Muscle of back (tissue), 11 donors: ENCODE measurements around the gene CELF2. TPM values are rescaled to one million over a fixed set of nuclear protein-coding genes. Genes with fewer than 3 reads are reported as not detected.

Source experiments
- DNase-seq, 3 donors: peaks; one replicate each; pipeline versions ENCODE4 v3.0.0 to v3.0.0-alpha.2; 2013
- polyA plus RNA-seq, 10 donors: library from polyadenylated mRNA; unstranded; fragments of 120-200 nt; gene quantifications; one replicate each; pipeline ENCODE4 v1.2.1, GENCODE V29; 2013; ENCODE audit not compliant: insufficient read length in 10 of 10

The CELF2 gene
- polyA plus RNA-seq, 10 donors = 56.5 to 83.2 (median 67.5) TPM

DNA sequence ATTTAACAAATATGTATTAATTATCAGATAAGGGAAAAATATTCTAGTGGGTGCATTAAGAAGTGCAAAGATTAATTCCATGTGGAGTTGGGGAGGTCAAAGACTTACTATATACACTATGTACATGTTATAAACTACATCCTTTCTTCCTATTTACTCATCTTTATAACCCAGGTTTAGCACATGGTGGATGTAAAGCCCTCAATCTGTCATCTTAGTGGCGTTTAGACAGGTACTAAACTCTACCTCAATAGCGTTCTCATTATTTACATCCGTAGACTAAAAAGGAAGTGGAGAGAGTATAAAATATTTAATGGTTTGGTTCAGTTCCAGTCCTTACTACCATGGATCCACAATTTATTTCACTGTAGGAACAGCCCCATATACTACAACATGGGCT, 14.8 kb upstream of the CELF2 start:
- DNase-seq = no peak

DNA sequence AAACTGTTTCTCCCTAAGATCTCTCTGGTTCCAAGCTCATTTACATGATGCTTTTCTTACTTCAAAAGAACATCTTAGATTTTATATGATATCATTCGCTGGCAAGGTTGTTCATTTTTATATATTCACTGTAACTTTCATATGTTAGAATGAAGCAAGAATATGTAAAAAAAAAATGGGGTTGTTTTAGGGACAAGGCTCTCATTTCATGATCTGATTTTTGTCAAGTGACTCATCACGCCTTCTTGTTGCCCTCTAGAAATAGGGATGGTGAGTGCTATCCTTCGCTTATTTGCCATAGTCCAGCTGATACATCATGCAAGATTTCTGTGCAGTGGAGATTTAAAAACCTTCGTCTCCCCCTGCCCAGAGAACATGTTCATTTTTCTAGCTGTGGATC, 14.0 kb upstream of the CELF2 start:
- peak in 1 of 3 donors; percentile 51 for DNase-seq

DNA sequence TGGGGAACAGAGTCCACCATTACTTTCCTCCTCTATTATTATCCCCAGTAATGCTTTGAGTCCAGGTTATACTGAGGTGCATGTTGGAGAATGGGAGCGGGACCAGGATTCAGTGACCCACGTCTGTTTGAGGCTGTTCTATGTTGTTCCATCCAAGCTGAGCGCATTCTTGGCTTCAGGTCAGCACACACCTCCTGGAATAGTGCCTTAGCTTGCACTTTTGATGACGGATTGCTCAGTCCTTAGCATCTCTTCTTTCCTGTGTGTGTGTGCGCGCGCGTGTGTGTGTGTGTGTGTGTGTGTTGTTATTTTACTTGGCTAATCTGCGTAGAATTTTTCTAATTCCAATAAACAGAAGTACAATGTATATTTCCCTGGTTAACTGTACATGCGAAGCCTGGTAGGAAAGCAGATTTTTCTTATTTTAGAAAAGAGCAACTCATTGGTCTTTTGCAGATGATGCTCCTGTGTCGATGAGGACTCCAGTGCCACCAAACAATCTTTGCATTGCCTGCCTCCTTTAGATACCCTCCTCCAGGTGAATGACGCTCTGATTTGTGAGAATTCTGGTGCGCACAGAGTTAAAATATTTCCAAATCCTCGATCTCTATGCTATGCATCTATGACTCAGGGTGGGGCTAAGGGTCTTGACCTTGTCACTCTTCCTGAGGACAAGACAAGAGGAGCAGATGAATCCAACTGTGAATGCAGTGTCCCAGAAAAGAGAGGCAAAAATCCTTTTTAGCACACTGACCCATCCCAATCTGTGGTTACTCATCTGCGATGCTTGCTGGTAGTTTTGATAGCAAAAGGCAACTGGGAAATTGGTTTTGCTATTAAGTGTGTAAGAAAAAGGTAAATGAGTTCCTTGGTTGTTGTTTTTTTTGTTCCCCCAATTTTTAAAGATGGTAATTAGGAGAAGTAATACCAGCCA, 13.3 kb upstream of the CELF2 start:
- peak in 2 of 3 donors; percentile 51 to 72 for DNase-seq

DNA sequence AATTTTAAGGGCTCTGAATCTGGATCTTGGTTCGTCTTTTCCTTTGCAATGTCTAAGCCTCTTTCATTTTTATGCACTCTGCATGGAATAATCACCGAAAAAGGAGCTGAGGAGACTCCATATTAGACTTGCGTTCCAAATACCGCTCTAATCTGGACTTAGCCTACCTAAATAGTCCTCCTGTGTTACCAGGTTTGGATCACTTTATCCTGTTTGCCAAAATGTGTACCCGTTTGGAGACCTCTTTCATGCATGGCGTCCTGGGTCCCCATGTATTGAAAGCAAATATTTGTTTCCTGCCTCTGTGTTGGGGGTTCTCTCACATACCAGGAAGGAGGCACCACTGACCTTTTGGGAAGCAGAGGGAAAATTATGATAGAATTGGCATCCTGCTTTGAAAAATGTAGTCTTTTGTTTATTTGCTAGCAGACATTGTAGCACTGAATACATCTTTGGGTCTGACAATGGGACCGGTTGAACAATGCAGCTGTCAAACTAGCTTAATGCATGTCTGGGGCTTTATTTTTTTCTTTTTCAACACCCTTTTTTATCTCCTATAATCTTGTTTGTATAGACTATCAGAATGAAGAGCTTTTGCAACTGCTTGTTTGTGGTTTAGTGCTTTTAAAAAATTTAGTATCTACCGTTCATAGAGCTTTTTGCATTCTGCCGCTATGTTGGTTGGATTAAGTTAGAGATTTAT, 11.8 kb upstream of the CELF2 start:
- DNase-seq = no peak

DNA sequence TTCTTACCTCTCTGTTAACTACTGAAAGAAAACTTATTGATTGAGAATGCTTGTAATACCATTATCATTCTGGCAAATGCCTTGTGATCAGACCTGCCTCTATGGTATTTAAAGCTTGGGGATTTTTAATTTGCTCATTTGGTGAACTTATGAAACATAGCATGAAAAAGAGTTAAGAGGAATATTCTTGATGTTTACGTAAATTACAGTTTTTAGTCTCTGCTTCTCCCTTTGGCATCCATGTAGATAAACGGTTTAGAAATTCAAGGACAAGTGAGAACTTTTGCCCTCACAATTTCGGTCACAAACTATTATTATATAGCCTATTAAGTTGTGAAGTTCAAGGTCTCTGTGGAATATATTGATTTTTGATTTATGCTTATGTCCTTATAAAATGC, 11.2 kb upstream of the CELF2 start:
- no peak for DNase-seq

DNA sequence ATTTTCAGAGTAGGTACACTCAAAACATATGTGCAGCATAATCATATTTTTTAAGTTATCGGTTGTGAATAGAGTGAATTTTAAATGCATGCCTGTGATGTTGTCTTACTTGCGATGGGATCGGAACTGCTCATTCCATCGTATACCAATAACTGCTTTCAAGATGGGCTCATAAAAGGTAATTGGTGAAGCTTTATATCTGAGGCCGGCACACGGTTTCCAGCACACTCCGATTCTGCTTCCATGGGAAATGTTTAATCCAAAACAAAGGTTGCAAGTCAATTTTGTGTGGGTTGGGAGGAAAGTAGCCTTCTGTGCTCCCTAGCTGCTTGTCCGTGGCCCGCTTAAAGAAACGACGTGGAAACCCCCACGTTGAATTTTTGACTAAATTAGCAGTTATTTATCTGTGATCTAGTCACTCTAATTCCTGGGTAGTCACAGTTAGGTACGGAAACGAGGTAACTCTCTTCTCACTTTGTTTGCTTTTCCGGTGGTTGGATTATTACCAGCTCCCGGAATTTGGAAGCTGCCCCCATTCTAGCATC, 10.1 kb upstream of the CELF2 start:
- DNase-seq = no peak

DNA sequence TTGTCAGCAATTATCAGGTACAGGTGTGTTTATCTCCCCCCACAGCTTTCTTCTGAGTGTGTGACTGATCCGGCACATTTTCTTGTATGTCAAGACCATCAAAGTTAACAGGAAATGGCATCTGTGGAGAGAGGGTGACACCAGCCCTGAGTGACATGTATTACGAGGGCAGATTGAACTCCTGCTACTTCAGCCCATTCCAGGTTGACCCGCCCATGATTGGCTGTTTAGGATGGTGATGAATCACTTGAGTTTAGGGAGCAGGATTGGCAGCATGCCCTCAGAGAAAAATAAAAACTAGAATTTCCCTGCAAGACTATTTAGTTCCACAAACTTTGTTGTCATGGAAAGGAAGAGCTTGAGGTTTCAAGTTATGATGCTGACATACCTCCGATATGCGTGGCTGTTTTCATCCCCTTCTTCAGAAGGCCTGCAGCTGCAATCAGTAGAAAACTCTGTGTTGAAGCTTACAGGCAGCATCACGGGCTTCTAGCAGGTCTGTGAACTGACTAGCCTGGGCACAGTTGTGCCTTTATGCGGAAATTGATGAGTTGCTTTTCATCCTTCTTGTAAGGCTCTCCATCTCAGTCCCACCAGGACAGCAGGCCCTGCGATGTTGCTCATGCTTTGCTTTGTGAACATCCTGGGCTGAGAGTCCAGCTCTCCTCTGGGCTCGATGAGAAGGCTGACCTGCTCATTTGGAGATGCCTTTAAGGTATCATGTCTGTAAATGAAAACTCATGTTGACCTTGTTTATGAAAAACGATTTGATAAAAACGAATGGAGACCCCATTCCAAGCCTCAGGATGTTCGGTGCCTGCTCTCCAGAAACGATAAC, 8.0 kb upstream of the CELF2 start:
- DNase-seq = peak in 1 of 3 donors; percentile 45

DNA sequence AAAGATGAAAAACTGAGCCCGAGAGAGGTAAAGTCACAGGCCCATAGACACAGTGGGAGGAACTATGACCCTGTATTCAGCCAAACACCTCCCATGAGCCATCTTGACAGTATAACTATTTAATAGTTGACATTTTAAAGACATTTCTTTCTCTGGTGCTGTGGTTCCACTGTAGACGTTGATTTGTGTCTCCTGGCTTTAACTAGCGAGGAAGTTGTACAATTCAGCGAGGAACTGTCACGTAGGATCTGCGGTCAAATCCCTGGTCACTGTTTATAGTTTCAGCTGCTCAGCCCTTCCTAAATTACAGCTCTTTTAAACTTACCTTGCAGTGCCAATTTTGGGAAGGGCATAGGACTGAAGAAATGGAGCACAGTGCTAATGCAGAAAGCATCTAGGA, 7.1 kb upstream of the CELF2 start:
- no peak for DNase-seq

DNA sequence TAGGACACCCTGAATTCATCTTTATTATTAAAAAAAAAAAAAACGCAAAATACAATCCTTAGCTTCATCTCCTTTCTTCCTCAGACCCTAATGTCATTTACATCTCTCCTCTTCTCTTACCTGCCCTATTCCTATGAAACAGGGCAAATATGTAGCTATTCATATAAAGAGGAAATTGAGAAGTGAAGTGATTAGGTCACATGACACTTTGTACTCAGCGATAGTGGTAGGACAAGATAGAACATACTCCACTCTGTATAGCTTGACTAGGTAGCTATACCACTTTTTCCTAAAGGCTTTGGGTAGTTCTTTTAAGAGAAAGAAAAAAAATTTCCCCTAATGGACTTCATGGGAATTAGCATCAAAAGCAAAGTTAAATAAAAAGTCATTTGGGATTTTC, 6.2 kb upstream of the CELF2 start:
- DNase-seq = no peak

DNA sequence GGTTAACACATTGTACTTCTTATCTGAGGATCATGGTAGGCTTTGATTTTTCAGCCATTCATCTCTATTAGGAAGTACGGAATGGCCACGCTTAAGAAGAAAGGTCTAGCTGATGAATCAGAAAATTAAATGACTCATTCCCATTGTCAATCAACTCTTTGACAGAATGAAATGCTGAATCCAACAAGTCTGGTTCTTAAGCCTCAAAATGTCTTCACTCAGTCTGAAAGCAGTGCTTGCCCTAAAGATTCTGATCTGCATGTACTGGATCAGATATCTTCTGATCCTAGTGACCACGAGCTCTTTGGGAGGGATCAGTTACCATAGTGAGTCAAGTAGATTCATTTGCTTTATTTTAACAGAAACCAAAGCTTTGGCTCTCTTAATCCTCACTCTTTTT, 5.7 kb upstream of the CELF2 start:
- no peak for DNase-seq

DNA sequence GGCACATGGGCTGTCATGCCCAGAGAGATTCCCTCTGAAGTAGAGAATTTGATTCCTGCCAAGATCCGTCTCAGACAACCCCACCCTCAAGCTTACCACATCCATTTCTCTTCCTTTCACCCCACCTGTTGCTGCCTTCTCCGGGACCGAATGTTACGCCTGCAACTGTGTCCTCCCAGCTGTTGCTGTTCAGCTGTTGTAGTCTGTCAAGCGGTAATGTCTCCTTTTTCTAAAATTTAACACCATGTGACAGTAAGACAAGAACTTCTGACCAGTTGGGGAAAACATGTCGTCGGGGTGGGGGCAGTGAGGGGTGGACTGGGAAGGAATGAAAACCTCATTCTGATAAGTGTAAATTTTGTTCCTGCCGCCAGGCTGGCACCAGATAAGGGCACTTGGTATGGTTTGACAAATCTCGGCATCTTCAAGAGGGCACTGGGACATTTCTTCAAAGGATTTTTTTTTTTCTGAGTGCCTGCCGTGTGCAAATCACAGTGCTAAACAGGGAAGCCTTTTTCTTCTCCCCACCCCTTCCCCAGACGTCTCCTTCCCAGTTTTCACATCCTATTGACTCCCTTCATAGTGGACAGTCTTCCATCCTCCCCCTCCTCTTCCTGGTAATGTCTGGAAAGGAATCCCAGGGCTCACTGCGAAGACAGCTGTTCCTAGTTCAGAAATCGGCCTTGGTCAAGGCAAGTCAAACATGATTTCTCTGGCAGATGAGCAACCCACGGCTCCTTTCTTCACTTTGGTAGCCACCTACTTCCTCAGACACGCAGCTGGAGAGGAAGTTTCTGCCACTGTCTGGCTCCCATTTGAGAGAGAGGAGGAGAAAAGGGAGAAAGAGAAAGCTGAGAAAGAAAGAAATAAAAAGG, 5.0 kb upstream of the CELF2 start:
- peak; percentile 79 to 87 (median 86) for DNase-seq

DNA sequence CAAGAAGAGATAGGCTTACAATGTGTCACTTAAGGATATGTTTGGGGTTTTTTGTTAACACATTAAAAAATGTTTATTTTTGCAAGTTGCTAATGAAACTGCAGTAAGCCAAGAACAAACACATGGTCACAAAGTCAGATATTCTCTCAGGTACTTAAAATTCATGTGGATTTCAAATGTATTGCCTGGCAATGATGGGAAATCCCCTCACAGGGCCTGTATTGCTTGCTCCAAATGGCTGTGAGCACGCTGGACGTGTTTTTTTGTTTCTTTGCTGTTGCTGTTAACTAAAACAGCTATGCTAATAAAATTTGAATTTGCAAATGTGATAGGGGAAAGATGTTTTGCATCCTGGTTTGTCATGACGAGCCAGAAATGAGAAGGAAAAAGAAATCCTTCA, 3.8 kb upstream of the CELF2 start:
- no peak for DNase-seq

DNA sequence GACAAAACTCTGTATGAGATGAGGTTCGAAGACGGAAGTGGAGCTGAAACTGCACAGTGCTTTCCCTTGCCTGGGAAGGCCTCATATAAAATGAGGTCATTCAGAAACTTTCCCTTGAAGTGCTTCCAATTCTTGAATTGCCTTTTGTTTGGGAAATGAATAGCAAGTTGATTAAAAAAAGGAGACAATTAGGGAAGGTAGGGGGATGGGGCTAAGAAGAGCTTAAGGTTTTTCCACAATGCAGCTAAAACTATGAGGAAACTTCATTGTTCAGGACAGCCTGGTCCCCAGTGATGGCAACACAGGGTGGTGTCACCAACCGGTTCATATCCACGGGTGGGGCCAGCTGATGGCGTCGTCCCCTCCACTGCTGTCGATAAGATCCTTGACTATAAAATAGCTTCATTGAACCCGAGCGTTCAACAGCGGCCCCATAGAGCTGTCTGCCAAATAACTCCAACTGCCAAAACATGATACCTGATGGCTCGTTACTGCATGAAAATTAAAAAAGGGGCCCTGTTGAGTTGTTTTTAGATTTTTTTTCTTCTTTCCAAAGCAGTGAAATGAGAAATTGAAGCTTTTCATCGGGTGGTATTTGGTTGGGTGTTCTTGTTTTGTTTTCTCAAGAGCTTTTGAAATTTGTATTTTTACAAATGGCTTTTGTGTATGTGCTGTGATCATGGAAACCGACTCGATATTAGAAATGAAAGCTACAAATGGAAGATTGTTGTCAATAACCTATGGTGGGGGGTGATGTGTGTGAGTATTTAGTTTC, 2.8 kb upstream of the CELF2 start:
- peak in 2 of 3 donors; percentile 44 to 77 for DNase-seq

DNA sequence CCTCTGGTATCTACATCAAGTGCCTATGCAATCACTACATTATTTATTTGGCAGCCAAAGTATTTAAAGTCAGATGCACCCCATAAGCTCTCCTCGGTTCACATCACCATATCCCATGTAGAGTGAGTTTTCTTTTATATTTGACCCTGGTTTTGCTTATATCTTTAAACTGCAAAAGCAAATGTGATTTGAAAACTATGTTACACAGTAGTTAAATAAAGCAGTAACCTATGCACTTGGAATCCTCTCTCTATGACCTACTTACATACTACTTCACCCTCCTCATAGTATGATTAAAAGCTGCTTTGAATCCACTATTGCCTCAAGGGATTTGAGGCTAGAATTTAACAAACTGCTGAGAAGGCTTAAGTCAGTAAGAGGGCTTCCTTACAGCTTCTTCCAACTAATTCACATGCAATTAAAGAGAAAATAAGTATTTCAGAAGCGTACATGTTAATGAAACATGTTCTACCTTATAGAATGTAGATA, 2.2 kb upstream of the CELF2 start:
- DNase-seq = peak in 1 of 3 donors; percentile 55

DNA sequence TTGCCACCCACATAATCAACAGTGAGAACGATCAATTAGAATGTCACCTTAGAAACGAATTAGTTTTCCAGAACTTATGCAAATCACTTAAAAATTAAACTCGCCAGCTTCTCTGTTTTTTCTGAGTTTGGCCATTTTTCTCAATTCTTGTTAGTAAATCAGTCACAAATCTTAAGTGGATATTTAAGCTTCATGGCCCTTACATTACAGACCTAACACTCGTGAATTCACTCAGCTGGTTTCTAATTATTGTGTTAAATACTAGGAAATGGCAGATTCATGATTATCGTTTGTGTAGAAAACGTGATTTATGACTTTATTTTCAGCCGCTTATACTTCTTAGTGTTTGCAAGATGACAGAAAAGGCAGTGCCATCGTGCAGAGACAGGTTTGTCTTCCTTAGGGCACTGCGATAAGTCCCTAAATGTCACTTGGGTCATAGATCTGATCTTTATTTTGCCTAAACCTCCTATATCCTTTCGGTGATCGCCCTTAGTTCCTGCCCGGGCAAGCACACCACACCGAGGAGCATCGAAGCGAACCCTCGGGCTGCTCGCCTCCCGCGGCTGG, 587 bp upstream of the CELF2 start:
- no peak for DNase-seq

DNA sequence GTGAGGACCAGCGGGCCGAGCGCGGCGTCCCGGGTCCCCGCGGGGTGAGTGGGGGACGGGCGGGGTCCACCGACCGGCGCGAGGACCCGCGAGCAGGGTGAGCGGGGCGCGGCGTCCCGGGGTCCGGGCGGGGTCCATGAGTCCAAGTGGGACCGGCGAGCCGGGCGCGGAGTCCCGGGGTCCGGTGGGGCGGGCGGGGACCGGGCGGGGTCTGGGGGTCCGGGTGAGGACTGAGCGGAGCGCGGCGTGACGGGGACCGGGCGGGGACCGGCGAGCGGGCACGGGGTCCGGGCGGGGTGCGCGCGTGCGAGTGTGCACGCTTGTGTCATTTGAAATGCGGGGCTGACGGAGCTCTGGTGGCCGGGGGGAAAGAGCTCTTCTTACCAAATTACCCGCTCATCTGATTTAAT, 765 bp downstream of the CELF2 start:
- DNase-seq = peak in 1 of 3 donors; percentile 50

DNA sequence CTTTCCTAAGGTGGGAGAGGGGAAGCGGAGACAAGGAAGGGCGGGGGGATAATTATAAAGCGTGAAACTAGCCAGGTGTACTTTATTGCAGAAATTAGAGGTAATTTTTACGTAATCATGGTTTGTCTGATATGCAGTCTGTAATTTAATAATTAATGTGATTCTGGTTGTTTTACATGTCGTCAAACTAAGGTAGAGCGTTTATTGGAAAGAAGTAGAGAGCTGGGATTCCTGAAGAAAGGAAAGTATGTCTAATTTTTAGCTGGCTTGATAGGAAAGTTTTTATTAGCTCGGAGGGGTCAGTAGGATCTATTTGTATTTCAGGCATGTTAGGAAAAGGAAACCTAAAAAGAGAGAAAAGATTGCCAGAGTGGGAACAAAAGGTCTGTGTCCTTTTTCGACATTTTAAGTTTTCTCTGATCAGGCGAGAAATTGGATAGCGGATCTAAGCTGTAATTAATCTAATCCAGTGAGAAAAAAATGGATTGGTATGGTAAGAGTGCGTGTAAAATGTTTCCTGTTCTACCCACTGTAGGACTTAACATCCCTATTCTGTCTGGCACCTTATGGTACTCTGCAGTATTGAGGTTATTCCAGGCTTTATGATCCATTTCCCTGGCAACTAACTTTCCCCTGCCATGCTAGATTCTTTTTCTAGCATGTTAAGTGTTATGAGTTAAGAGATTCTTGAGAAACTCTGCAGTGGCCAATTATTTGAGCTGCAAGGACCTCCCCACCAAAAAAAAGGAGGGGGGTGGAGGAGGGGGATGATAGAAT, 1.4 kb downstream of the CELF2 start:
- peak in 1 of 3 donors; percentile 61 for DNase-seq

DNA sequence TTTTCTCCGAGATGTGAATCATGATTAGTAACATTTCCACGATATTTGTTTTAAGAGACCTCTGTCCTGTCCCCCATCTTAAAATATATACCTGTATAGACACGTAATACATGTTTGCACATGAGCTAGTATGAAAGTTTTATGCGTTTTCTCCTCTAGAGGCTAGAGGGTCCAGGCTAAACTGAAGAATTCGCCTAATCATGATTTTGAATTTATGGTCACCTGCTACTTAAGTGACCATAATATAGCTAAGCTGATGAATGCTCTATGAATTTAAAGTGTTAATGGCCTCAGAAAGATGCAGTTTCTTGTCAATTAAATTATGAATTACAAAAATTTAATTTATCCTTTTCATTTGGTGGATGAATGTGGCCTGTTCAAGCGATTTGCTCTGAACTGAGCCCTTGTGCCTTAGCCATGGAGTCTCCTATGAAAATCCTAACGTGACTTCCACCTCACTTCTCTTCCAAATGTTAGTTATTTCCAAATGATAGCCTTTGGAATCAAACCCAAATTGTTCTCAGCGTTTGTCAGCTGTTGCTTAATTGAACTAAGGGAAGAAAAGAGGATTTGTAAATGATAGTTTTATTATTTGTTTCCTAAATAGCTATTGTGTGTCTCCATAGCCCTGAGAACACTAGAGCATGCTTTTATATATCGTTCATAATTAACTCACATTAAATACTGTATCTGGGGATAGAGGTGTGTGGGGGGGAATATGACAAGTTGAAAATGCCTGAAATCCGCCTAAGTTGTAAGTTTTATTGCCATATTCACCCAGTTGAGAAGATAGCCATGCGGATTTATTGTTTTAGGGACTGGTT, 2.3 kb downstream of the CELF2 start:
- peak in 1 of 3 donors; percentile 43 for DNase-seq
